UCSD-AML1 (cell line): Measurements from ENCODE around the gene PLCB4.

ENCODE experiments used
- DNase-seq: peaks from one replicate; lab custom pipeline; 2025; ENCODE audit not compliant: unreplicated experiment; lab: John Stamatoyannopoulos, UW

The PLCB4 gene

GRCh38 chr20:9256393-9256792 is 187.5 kb downstream of the PLCB4 start:
- no peak for DNase-seq

DNA sequence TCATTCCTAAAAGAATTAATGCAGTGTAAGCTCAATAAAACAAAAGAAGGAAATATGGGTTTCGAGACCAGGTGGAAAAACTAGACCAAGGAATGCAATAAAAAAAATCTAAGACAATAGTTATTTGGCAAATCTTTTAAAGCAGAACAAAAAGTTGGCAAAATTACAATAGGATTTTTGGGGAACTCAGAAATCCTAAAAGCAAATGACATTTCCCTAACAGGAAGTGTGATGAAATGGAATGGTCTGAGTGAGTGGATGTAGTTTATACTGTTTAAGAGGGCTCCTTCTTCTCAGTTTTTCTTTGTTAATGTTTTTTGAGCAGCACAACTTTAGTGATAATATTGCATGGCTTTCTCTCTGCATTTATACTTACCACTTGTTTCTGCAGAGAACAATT is 190.0 kb downstream of the PLCB4 start:
- no peak for DNase-seq

GRCh38 chr20:9260027-9260426 is 191.1 kb downstream of the PLCB4 start:
- no peak for DNase-seq

DNA sequence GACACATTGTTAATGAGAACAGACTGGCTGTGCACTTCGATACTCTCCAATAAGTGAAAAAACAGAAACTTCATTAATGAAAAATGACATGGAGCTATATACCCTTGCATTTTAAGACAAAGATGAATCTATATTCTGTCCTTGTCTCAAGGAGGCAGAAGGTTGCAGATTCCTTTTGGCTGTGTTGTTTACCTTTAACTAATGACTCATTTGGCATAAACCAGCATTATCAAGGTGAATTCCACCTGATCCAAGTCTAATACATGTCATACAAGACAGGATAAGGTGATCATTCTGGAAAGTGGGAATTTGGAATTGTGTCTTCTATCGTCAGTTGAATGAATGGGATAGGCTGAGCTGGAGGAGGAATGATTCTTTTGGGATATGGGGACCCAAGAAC is 192.9 kb downstream of the PLCB4 start:
- DNase-seq = no peak

GRCh38 chr20:9262653-9263194 is 193.8 kb downstream of the PLCB4 start:
- no peak for DNase-seq

DNA sequence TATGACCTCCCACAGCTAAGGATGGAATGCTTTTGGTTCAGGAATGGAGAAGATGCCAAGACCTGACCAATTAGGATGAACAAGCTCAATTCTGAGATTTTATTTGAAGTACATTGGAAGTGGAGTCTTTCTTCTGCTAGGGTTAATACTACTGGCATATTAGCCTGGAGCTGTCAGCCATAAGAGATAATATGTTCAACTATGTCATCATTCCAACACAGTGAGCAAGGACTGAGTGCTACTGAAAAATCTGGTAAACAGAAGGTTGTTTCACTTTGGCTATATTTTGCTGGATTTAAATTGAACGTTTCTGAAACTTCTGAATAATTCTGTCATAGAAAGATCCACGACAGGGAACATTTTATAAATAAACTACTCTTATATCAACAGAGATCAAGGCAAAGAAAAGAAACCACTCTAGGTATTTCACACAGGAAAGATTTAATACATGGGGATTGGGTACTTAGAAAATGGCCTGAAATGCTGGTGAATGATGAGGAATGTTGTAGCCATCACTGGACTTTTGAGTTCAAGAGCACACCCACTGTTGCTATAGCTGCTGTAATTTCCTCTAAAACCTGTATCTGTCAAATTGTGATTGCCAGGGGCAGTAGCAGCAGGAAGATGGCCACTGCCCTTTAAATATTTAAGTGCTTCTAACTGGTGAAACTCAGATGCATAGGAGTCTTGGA is 200.5 kb downstream of the PLCB4 start:
- DNase-seq = no peak

- DNase-seq = no peak
Observed at GRCh38 chr20:9270831-9271230, 201.9 kb downstream of the PLCB4 start.

DNA sequence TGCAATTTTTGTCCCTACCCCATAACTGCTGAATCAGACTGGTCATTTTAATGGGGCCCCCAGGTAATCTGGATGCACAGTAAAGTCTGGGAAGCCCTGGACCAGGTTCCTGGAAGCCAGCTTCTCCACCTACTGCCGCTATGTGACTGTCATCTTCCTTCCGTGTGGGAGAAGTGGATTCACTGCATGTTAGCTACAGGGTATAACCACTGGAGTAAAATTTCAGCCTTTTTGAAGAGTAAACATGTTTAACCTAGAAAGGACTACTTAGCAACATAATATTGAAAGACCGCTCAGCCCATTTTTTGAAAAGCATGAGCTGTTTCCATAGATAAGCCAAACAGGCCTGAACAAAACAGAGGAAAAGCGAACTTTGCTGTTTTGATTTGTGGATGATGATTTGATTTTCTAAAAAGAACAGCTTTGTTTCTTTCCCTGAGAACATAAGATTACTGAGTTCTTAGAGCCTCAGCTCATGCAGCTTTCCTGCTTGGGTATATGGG is 208.1 kb downstream of the PLCB4 start:
- DNase-seq = no peak

GRCh38 chr20:9279918-9280401 is 211.1 kb downstream of the PLCB4 start:
- no peak for DNase-seq

DNA sequence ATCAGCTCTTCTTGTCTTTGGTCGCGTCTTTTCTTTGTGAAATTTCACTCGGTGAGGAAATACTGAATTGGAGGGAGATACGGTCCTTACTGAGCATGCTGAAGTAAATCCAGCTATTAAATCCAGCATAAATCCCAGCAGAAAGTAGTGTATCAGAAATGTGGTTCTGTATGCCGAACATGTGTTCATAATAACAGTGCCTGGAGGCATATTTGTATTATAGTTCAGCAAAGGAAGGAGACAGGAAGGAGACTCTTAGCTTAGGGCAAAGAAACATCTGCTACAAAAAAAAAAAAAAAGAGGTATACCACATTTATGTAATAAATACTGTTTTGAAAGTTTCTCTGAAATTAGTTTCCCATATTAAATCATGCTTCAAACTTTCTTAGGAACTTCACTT is 211.8 kb downstream of the PLCB4 start:
- no peak for DNase-seq

GRCh38 chr20:9281803-9282202 is 212.9 kb downstream of the PLCB4 start:
- DNase-seq = no peak

- DNase-seq = no peak
Observed at GRCh38 chr20:9285617-9286016, 216.7 kb downstream of the PLCB4 start.

DNA sequence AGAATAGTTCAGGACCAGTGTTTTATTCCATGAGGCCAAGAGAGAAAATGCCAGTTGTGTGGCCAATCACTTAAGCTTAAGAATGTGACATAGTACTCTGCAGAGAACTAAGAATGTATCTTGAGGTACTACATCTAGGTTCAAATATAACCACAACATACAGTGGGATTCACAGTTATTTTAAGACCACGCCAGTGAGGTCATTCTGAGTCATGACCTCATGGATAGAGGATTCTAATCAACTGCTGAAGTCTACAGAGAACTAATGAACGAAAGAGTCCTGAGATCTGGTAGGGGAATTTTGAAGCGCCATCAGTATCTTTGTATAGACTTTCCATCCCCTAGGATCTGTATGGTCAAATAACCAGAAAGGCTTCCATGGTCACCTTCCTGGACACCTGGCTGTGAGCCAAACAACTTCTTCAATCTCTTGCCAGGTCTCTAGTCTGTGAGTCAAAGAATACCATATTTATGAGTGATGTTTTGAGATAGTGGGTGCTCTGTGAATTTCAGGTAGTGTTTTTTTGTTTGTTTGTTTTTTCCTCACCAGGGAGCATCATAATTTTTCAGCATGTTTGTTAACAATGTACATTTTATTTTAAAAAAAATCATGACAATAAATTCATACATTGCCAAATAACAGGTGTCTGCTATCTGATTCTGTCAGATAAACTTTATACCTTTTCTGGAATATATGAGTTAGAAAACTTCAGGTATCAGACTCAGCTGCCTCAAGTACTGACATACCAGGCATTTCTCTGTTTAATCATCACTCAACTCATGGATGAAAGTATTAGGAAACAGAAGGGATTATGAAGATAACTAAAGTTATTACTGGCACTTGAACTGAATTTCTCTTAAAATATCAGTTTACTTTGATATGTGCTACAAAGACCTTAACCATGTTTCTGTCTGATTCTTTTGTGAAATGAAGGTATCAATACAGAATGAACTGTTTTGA is 217.9 kb downstream of the PLCB4 start:
- DNase-seq = no peak

DNA sequence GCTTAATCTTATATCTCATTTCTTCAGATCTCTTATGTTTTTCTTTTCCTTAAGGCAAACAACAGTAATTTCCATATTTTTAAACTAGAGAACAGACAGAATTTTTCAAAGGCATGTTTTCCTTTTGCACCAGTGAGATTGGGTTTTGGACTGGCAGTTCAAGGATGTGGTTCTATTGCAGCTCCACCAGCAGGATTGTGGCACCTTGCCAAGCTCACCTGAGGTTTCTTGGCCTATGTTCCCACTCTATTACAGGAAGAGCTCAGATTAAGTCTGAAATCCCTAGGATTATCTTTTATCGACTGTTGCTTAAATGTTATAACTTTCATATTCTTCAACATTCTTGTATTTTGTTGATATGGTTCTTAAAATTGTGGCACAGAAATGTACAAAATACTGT is 218.9 kb downstream of the PLCB4 start:
- DNase-seq = no peak

- DNase-seq = no peak
Observed at GRCh38 chr20:9290331-9290730, 221.4 kb downstream of the PLCB4 start.

GRCh38 chr20:9293145-9293544 is 224.3 kb downstream of the PLCB4 start:
- no peak for DNase-seq

GRCh38 chr20:9294041-9294440 is 225.2 kb downstream of the PLCB4 start:
- DNase-seq = no peak

GRCh38 chr20:9298906-9299305 is 230.0 kb downstream of the PLCB4 start:
- DNase-seq = no peak

DNA sequence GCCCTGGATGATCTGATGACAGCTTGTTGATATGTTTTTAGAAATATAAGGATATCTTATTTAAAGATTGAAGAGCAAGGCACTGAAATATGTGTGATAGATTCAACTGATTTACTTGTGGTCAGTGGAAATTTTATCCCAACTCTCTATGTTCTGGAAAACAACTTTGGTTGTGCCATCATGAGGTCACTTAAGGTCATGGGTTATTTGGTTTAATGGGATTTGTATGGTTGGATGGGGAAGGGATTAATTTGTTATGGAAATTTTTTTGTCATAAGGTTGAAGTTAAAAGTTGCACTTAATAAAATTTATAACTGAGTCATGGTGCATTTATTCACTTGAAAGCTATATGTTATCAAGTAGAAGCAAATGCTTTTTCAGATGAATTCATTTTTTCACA is 231.2 kb downstream of the PLCB4 start:
- DNase-seq = no peak

- no peak for DNase-seq
Observed at GRCh38 chr20:9300534-9300933, 231.6 kb downstream of the PLCB4 start.
